ENCODE data around the gene MAP3K7CL. TPM values are rescaled to one million over a fixed set of nuclear protein-coding genes. Genes with fewer than 3 reads are reported as not detected.
A peak's percentile ranks its signal among the peaks of the same experiment; 100 is the strongest.

MAP3K7CL gene
- polyA plus RNA-seq, 2 donors = 2.1 to 4.0 TPM

GRCh38 chr21:29196670-29197191, 66.3 kb downstream of the MAP3K7CL start:
- H3K4me1 ChIP-seq (ENCODE audit: control insufficient read depth in 2 of 2, insufficient read depth in 2 of 2, low read length in 1 of 2) = no peaks in the 10 kb centered on the region
- H3K4me3 ChIP-seq (ENCODE audit: low read depth in 1 of 2, low read length in 2 of 2) = peak overlapping the region in 1 of 2 donors; percentile 22
- peak overlapping the region; percentile 40 to 55 for H3K27ac ChIP-seq (ENCODE audit: low read depth in 2 of 2, low read length in 1 of 2)
- no peaks in the 10 kb centered on the region for H3K9me3 ChIP-seq (ENCODE audit: control insufficient read depth in 2 of 2, insufficient read depth in 1 of 2, low read depth in 1 of 2, low read length in 1 of 2)
- H3K36me3 ChIP-seq (ENCODE audit: control insufficient read depth in 2 of 2, insufficient read depth in 2 of 2, low read length in 1 of 2) = no peaks in the 10 kb centered on the region
- 53 to 56% methylated on average over 5 of the region's 5 CpGs for WGBS, 2 donors
- H3K27me3 ChIP-seq (ENCODE audit: control insufficient read depth in 1 of 2, insufficient read depth in 2 of 2, low read length in 2 of 2) = no peaks in the 10 kb centered on the region

DNA sequence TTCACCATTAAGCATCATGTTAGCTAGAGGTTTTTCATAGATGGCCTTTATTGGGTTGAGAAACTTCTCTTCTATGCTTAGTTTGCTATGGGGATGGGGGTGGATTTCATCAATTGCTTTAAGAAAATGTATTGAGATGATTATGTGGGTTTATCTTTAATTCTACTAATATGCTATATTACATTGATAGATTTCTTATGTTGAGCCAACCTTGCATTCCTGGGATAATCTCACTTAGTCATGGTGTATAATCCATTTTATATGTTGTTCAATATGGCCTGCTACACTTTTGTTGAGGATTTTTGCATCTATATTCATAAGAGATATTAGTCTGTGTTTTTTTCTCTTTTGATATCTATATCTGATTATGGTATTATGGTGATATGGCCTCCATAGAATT, 70.7 kb downstream of the MAP3K7CL start:
- H3K27ac ChIP-seq (ENCODE audit: low read depth in 2 of 2, low read length in 1 of 2) = no peak overlapping the region
- no peaks in the 10 kb centered on the region for H3K9me3 ChIP-seq (ENCODE audit: control insufficient read depth in 2 of 2, insufficient read depth in 1 of 2, low read depth in 1 of 2, low read length in 1 of 2)
- H3K4me1 ChIP-seq (ENCODE audit: control insufficient read depth in 2 of 2, insufficient read depth in 2 of 2, low read length in 1 of 2) = no peaks in the 10 kb centered on the region
- no peaks in the 10 kb centered on the region for H3K27me3 ChIP-seq (ENCODE audit: control insufficient read depth in 1 of 2, insufficient read depth in 2 of 2, low read length in 2 of 2)
- H3K4me3 ChIP-seq (ENCODE audit: low read depth in 1 of 2, low read length in 2 of 2) = no peak overlapping the region
- no peaks in the 10 kb centered on the region for H3K36me3 ChIP-seq (ENCODE audit: control insufficient read depth in 2 of 2, insufficient read depth in 2 of 2, low read length in 1 of 2)

- Histone ChIP-seq H3K4me3 (ENCODE audit: low read depth in 1 of 2, low read length in 2 of 2) (no peak overlapping the region), H3K27ac (ENCODE audit: low read depth in 2 of 2, low read length in 1 of 2) (no peak overlapping the region), H3K27me3 (ENCODE audit: control insufficient read depth in 1 of 2, insufficient read depth in 2 of 2, low read length in 2 of 2) (no peaks in the 10 kb centered on the region), H3K4me1 (ENCODE audit: control insufficient read depth in 2 of 2, insufficient read depth in 2 of 2, low read length in 1 of 2) (no peaks in the 10 kb centered on the region), H3K9me3 (ENCODE audit: control insufficient read depth in 2 of 2, insufficient read depth in 1 of 2, low read depth in 1 of 2, low read length in 1 of 2) (no peaks in the 10 kb centered on the region), H3K36me3 (ENCODE audit: control insufficient read depth in 2 of 2, insufficient read depth in 2 of 2, low read length in 1 of 2) (no peaks in the 10 kb centered on the region)
- 93 to 95% methylated on average over 5 of the region's 5 CpGs for WGBS, 2 donors
These were observed 74.6 kb downstream of the MAP3K7CL start for GRCh38 chr21:29205009-29205408.

GRCh38 chr21:29205988-29206387, 75.5 kb downstream of the MAP3K7CL start:
- 78 to 84% methylated on average over 3 of the region's 3 CpGs for WGBS, 2 donors
- H3K4me1 ChIP-seq (ENCODE audit: control insufficient read depth in 2 of 2, insufficient read depth in 2 of 2, low read length in 1 of 2) = no peaks in the 10 kb centered on the region
- H3K36me3 ChIP-seq (ENCODE audit: control insufficient read depth in 2 of 2, insufficient read depth in 2 of 2, low read length in 1 of 2) = no peaks in the 10 kb centered on the region
- H3K9me3 ChIP-seq (ENCODE audit: control insufficient read depth in 2 of 2, insufficient read depth in 1 of 2, low read depth in 1 of 2, low read length in 1 of 2) = no peaks in the 10 kb centered on the region
- H3K4me3 ChIP-seq (ENCODE audit: low read depth in 1 of 2, low read length in 2 of 2) = no peak overlapping the region
- H3K27ac ChIP-seq (ENCODE audit: low read depth in 2 of 2, low read length in 1 of 2) = no peak overlapping the region
- no peaks in the 10 kb centered on the region for H3K27me3 ChIP-seq (ENCODE audit: control insufficient read depth in 1 of 2, insufficient read depth in 2 of 2, low read length in 2 of 2)

- Histone ChIP-seq H3K36me3 (ENCODE audit: control insufficient read depth in 2 of 2, insufficient read depth in 2 of 2, low read length in 1 of 2) (no peaks in the 10 kb centered on the region), H3K9me3 (ENCODE audit: control insufficient read depth in 2 of 2, insufficient read depth in 1 of 2, low read depth in 1 of 2, low read length in 1 of 2) (no peaks in the 10 kb centered on the region), H3K4me1 (ENCODE audit: control insufficient read depth in 2 of 2, insufficient read depth in 2 of 2, low read length in 1 of 2) (no peaks in the 10 kb centered on the region), H3K4me3 (ENCODE audit: low read depth in 1 of 2, low read length in 2 of 2) (no peak overlapping the region), H3K27me3 (ENCODE audit: control insufficient read depth in 1 of 2, insufficient read depth in 2 of 2, low read length in 2 of 2) (no peaks in the 10 kb centered on the region), H3K27ac (ENCODE audit: low read depth in 2 of 2, low read length in 1 of 2) (no peak overlapping the region)
- WGBS, 2 donors = 84 to 89% methylated on average over 4 of the region's 4 CpGs
These were observed 76.0 kb downstream of the MAP3K7CL start for GRCh38 chr21:29206445-29206844.

DNA sequence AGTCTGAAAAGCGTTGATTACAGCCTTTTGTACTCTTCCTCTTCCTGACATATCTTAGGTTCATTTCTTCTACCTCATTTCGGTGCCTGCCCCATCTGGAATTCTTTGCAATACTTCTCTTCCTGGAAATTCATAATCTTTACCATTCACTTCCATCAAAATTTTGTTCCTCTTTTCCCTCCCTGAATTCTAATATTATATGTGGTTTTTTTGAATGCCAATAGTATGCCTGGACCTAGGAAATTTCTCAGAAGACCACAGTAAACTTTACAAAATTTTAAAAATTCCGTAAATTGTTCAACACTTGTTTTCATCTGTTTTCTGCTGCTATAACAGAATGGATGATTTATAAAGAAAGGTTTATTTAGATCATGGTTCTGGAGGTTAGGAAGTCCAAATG, 76.8 kb downstream of the MAP3K7CL start:
- Histone ChIP-seq H3K36me3 (ENCODE audit: control insufficient read depth in 2 of 2, insufficient read depth in 2 of 2, low read length in 1 of 2) (no peaks in the 10 kb centered on the region), H3K27me3 (ENCODE audit: control insufficient read depth in 1 of 2, insufficient read depth in 2 of 2, low read length in 2 of 2) (no peaks in the 10 kb centered on the region), H3K4me1 (ENCODE audit: control insufficient read depth in 2 of 2, insufficient read depth in 2 of 2, low read length in 1 of 2) (no peaks in the 10 kb centered on the region), H3K27ac (ENCODE audit: low read depth in 2 of 2, low read length in 1 of 2) (no peak overlapping the region), H3K9me3 (ENCODE audit: control insufficient read depth in 2 of 2, insufficient read depth in 1 of 2, low read depth in 1 of 2, low read length in 1 of 2) (no peaks in the 10 kb centered on the region), H3K4me3 (ENCODE audit: low read depth in 1 of 2, low read length in 2 of 2) (no peak overlapping the region)
- 93% methylated on average over 3 of the region's 3 CpGs for WGBS, 2 donors

DNA sequence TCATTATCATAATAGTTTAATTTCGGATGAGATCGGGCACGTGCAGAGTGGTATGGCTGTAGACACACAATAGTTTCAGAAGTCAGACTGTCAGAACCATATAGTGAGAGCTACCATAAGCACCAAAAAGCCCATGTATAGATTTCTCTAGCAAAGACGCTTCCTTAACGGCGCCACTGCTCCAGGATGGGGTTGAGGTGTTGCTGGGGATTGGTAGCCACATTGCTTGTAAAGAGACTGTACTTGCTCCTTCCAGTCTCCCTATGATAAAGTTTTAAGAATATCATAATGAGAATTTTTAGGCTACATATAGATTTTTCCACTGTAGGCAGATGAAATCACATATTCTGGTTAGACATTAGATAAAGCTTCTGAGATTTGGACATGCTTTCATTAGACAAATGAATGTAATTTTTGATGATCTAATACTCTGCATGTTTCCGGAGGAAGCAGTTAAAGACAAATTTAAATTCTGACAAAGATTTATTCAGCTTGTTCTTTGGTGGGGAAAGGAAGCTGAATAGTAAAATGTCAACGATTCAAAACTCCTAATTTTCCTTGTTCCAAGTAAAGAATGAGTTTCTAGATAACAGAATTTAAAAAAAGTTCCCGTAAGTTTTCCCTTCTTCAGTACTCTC, 77.7 kb downstream of the MAP3K7CL start:
- no peaks in the 10 kb centered on the region for H3K36me3 ChIP-seq (ENCODE audit: control insufficient read depth in 2 of 2, insufficient read depth in 2 of 2, low read length in 1 of 2)
- 67 to 71% methylated on average over 9 of the region's 9 CpGs for WGBS, 2 donors
- no peaks in the 10 kb centered on the region for H3K9me3 ChIP-seq (ENCODE audit: control insufficient read depth in 2 of 2, insufficient read depth in 1 of 2, low read depth in 1 of 2, low read length in 1 of 2)
- no peak overlapping the region for H3K27ac ChIP-seq (ENCODE audit: low read depth in 2 of 2, low read length in 1 of 2)
- H3K4me3 ChIP-seq (ENCODE audit: low read depth in 1 of 2, low read length in 2 of 2) = no peak overlapping the region
- H3K4me1 ChIP-seq (ENCODE audit: control insufficient read depth in 2 of 2, insufficient read depth in 2 of 2, low read length in 1 of 2) = no peaks in the 10 kb centered on the region
- no peaks in the 10 kb centered on the region for H3K27me3 ChIP-seq (ENCODE audit: control insufficient read depth in 1 of 2, insufficient read depth in 2 of 2, low read length in 2 of 2)

DNA sequence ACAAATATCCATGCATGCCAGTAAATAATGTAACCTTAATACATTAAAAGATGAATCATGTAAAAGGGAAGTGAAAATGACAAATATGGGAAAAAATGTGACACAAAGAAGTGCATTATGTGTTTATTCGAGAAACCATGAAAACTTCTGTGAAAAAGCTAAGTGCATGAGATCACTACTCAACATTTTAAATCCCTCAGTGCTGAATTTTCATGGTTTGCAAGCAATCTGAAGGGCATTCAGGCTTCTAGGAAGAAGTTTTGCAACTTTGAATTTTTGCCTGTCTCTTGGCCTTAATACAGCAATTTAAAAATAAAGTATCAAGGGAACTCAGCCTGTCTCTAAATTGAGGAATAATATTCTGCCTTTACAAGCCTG, 78.2 kb downstream of the MAP3K7CL start:
- H3K27ac ChIP-seq (ENCODE audit: low read depth in 2 of 2, low read length in 1 of 2) = no peak overlapping the region
- no peaks in the 10 kb centered on the region for H3K4me1 ChIP-seq (ENCODE audit: control insufficient read depth in 2 of 2, insufficient read depth in 2 of 2, low read length in 1 of 2)
- H3K36me3 ChIP-seq (ENCODE audit: control insufficient read depth in 2 of 2, insufficient read depth in 2 of 2, low read length in 1 of 2) = no peaks in the 10 kb centered on the region
- H3K4me3 ChIP-seq (ENCODE audit: low read depth in 1 of 2, low read length in 2 of 2) = no peak overlapping the region
- 30 to 33% methylated on average over 1 of the region's 1 CpG for WGBS, 2 donors
- no peaks in the 10 kb centered on the region for H3K27me3 ChIP-seq (ENCODE audit: control insufficient read depth in 1 of 2, insufficient read depth in 2 of 2, low read length in 2 of 2)
- no peaks in the 10 kb centered on the region for H3K9me3 ChIP-seq (ENCODE audit: control insufficient read depth in 2 of 2, insufficient read depth in 1 of 2, low read depth in 1 of 2, low read length in 1 of 2)

DNA sequence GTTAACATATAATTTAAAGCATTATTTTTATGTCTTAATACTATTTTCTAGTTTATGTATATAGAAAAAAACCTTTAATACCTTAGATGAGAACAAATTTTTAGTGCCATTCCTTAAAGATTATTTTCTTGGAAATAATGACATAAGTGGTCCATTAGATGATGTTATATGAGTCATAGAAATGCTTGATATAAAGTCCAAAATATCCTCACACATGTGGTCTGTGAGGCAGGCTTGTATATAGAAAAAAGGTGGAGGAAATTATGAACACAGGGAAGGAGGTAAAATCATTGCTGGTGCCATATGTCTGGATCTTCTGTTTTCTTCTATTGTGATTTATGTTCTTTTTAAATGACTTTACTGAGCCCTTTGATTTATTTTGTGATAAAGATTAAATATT, 79.3 kb downstream of the MAP3K7CL start:
- H3K36me3 ChIP-seq (ENCODE audit: control insufficient read depth in 2 of 2, insufficient read depth in 2 of 2, low read length in 1 of 2) = no peaks in the 10 kb centered on the region
- no peaks in the 10 kb centered on the region for H3K27me3 ChIP-seq (ENCODE audit: control insufficient read depth in 1 of 2, insufficient read depth in 2 of 2, low read length in 2 of 2)
- no peaks in the 10 kb centered on the region for H3K9me3 ChIP-seq (ENCODE audit: control insufficient read depth in 2 of 2, insufficient read depth in 1 of 2, low read depth in 1 of 2, low read length in 1 of 2)
- H3K4me1 ChIP-seq (ENCODE audit: control insufficient read depth in 2 of 2, insufficient read depth in 2 of 2, low read length in 1 of 2) = no peaks in the 10 kb centered on the region
- no peak overlapping the region for H3K27ac ChIP-seq (ENCODE audit: low read depth in 2 of 2, low read length in 1 of 2)
- H3K4me3 ChIP-seq (ENCODE audit: low read depth in 1 of 2, low read length in 2 of 2) = no peak overlapping the region

- no peaks in the 10 kb centered on the region for H3K4me1 ChIP-seq (ENCODE audit: control insufficient read depth in 2 of 2, insufficient read depth in 2 of 2, low read length in 1 of 2)
These were observed 80.8 kb downstream of the MAP3K7CL start for GRCh38 chr21:29211205-29211604.

More at GRCh38 chr21:29211205-29211604, 80.8 kb downstream of the MAP3K7CL start:
- Histone ChIP-seq H3K36me3 (ENCODE audit: control insufficient read depth in 2 of 2, insufficient read depth in 2 of 2, low read length in 1 of 2) (no peaks in the 10 kb centered on the region), H3K27ac (ENCODE audit: low read depth in 2 of 2, low read length in 1 of 2) (no peak overlapping the region), H3K4me3 (ENCODE audit: low read depth in 1 of 2, low read length in 2 of 2) (no peak overlapping the region), H3K27me3 (ENCODE audit: control insufficient read depth in 1 of 2, insufficient read depth in 2 of 2, low read length in 2 of 2) (no peaks in the 10 kb centered on the region), H3K9me3 (ENCODE audit: control insufficient read depth in 2 of 2, insufficient read depth in 1 of 2, low read depth in 1 of 2, low read length in 1 of 2) (no peaks in the 10 kb centered on the region)
